ENCODE results near the gene TBC1D10A.

The TBC1D10A gene

GRCh38 chr22:30291058-30291892 is 35.5 kb downstream of the TBC1D10A start:
- no peak for DNase-seq (ENCODE audit: low read depth, low spot score)
- H3K4me3 ChIP-seq (ENCODE audit: low read length) = no peak overlapping the region

- no peak overlapping the region; the same call in 1 of the 2 replicates for H3K4me3 ChIP-seq (ENCODE audit: low read length)
- DNase-seq (ENCODE audit: low read depth, low spot score) = peak; percentile 90
Observed at GRCh38 chr22:30290342-30291057, 36.2 kb downstream of the TBC1D10A start.

GRCh38 chr22:30289980-30290313 is 36.8 kb downstream of the TBC1D10A start:
- peak overlapping the region; percentile 74 for H3K4me3 ChIP-seq (ENCODE audit: low read length)
- DNase-seq (ENCODE audit: low read depth, low spot score) = no peak

- DNase-seq (ENCODE audit: low read depth, low spot score) = peak; percentile 95
- H3K4me3 ChIP-seq (ENCODE audit: low read length) = peak within 1 kb of the TSS; percentile 74
Observed at GRCh38 chr22:30289141-30289979, 37.4 kb downstream of the TBC1D10A start, which contains the start of gene CASTOR1. TSS of gene CASTOR1 (minus strand) at chr22:30289505. CDS start at chr22:30289497, 8 bp downstream.

- peak overlapping the region; percentile 74 for H3K4me3 ChIP-seq (ENCODE audit: low read length)
- no peak for DNase-seq (ENCODE audit: low read depth, low spot score)
Observed at GRCh38 chr22:30288419-30289140, 38.2 kb downstream of the TBC1D10A start.

GRCh38 chr22:30287648-30288418 is 38.9 kb downstream of the TBC1D10A start:
- peak overlapping the region; percentile 74 for H3K4me3 ChIP-seq (ENCODE audit: low read length)

GRCh38 chr22:30286813-30287647 is 39.7 kb downstream of the TBC1D10A start:
- H3K4me3 ChIP-seq (ENCODE audit: low read length) = no peak overlapping the region
- DNase-seq (ENCODE audit: low read depth, low spot score) = peak; percentile 47

More at GRCh38 chr22:30287648-30288418, 38.9 kb downstream of the TBC1D10A start:
- DNase-seq (ENCODE audit: low read depth, low spot score) = peak; percentile 91

GRCh38 chr22:30286331-30286730 is 40.4 kb downstream of the TBC1D10A start:
- H3K4me3 ChIP-seq (ENCODE audit: low read length) = no peak overlapping the region
- DNase-seq (ENCODE audit: low read depth, low spot score) = no peak

- DNase-seq (ENCODE audit: low read depth, low spot score) = no peak
- no peak overlapping the region for H3K4me3 ChIP-seq (ENCODE audit: low read length)
Observed at GRCh38 chr22:30285846-30286200, 40.9 kb downstream of the TBC1D10A start.

GRCh38 chr22:30285176-30285845 is 41.4 kb downstream of the TBC1D10A start:
- H3K4me3 ChIP-seq (ENCODE audit: low read length) = no peak overlapping the region
- no peak for DNase-seq (ENCODE audit: low read depth, low spot score)

- DNase-seq (ENCODE audit: low read depth, low spot score) = no peak
- no peak overlapping the region for H3K4me3 ChIP-seq (ENCODE audit: low read length)
Observed at GRCh38 chr22:30284666-30285065, 42.1 kb downstream of the TBC1D10A start.

- H3K4me3 ChIP-seq (ENCODE audit: low read length) = no peak overlapping the region
- no peak for DNase-seq (ENCODE audit: low read depth, low spot score)
Observed at GRCh38 chr22:30284172-30284571, 42.6 kb downstream of the TBC1D10A start.

- DNase-seq (ENCODE audit: low read depth, low spot score) = no peak
- H3K4me3 ChIP-seq (ENCODE audit: low read length) = no peak overlapping the region
Observed at GRCh38 chr22:30283342-30283741, 43.4 kb downstream of the TBC1D10A start.

- DNase-seq (ENCODE audit: low read depth, low spot score) = peak; percentile 78
- H3K4me3 ChIP-seq (ENCODE audit: low read length) = no peak overlapping the region
Observed at GRCh38 chr22:30282616-30283046, 44.1 kb downstream of the TBC1D10A start.

- H3K4me3 ChIP-seq (ENCODE audit: low read length) = no peak overlapping the region
- DNase-seq (ENCODE audit: low read depth, low spot score) = no peak
Observed at GRCh38 chr22:30280505-30280904, 46.2 kb downstream of the TBC1D10A start.

GRCh38 chr22:30279932-30280331 is 46.8 kb downstream of the TBC1D10A start:
- no peak for DNase-seq (ENCODE audit: low read depth, low spot score)
- H3K4me3 ChIP-seq (ENCODE audit: low read length) = no peak overlapping the region

All from Jurkat, Clone E6-1 (cell line).